A549 treated with CpdA at 1 μM for 4 hours (cell line): Measurements from ENCODE around the gene PLOD2. TPM values are rescaled to one million over a fixed set of nuclear protein-coding genes. Genes with fewer than 3 reads are reported as not detected.

ENCODE experiments used
- total RNA-seq: library from RNA; stranded (reverse); fragments of 200-300 nt; extraction: Qiagen RNA extraction; gene quantifications from 5 replicates; pipeline ENCODE4 v1.2.3, GENCODE V29; 2022; ENCODE audit warnings: low read depth

Gene PLOD2
- 116 to 171 TPM (median 139 TPM) in 5 replicates for total RNA-seq

DNA sequence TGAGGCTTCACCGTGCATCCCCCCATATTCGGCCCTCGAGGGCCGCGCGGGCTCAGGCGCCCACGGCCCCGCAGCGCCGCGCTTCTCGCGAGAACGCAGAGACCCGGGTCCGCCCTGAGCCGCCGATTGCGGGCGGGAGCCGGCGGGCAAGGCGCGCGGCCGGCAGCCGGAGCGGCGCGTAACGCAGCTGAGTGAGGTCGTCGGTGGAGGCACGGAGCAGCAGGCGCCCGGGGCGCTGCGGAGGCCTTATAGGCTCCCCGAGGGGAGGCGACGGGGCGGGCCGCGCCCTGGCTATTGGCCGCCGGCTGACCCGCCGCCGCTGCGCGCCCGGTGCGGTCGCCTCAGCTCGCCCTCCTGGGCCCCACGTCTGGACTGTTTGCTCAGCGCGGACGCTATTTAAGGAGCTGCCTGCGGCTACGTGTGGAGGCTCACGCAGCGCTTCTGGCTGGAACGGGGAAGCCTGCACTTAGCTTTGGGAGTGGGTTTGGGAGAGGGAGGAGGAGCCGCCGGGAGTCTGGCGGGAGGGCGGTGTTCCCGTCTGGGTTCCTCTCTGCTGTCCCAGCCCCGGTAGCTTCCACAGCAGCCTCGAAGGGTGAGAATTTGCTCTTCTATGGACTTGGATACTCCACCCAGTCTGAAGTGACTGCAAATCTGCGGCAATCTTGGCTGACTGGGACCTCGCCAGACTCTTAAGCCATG is at the start of gene PLOD2:
Gene PLOD2 (minus strand): TSS at position 221 of the 699 bp plus-strand sequence. CDS start 195 bp downstream, at position 26.

Other genes with a start within 250 kb of the PLOD2 start
- gene PLSCR4, start 89.9 kb upstream of the PLOD2 start, total RNA-seq, result 3.4 to 5.3 TPM (median 4.6 TPM) in 5 replicates